ENCODE data around the gene MRPS23.

The MRPS23 gene

GRCh38 chr17:57834146-57834741 lies 15.6 kb downstream of the MRPS23 start:
- no peak for DNase-seq

- DNase-seq, result peak; percentile 71 to 75
These were observed 16.5 kb downstream of the MRPS23 start for GRCh38 chr17:57833179-57833939.

GRCh38 chr17:57832314-57833178 lies 17.3 kb downstream of the MRPS23 start:
- DNase-seq, result peak; percentile 66 to 71

- DNase-seq, result no peak
These were observed 19.0 kb downstream of the MRPS23 start for GRCh38 chr17:57830880-57831279.

- DNase-seq, result no peak
These were observed 26.1 kb downstream of the MRPS23 start for GRCh38 chr17:57823469-57824401.

GRCh38 chr17:57819867-57820266 lies 30.0 kb downstream of the MRPS23 start:
- no peak for DNase-seq

GRCh38 chr17:57819285-57819684 lies 30.6 kb downstream of the MRPS23 start:
- DNase-seq, result peak; percentile 40 to 52

GRCh38 chr17:57818066-57818465 lies 31.8 kb downstream of the MRPS23 start:
- no peak for DNase-seq

- no peak for DNase-seq
These were observed 32.5 kb downstream of the MRPS23 start for GRCh38 chr17:57817299-57817698.

GRCh38 chr17:57814421-57814820 lies 35.4 kb downstream of the MRPS23 start:
- DNase-seq, result no peak

- no peak for DNase-seq
These were observed 38.1 kb downstream of the MRPS23 start for GRCh38 chr17:57811638-57812280.

GRCh38 chr17:57810721-57811637 lies 38.9 kb downstream of the MRPS23 start:
- DNase-seq, result peak; percentile 36 to 56

GRCh38 chr17:57809879-57810278 lies 40.0 kb downstream of the MRPS23 start:
- no peak for DNase-seq

GRCh38 chr17:57808882-57809281 lies 41.0 kb downstream of the MRPS23 start:
- DNase-seq, result no peak

- DNase-seq, result no peak
These were observed 43.5 kb downstream of the MRPS23 start for GRCh38 chr17:57806167-57806830.

- no peak for DNase-seq
These were observed 46.8 kb downstream of the MRPS23 start for GRCh38 chr17:57803021-57803420.

GRCh38 chr17:57801044-57801711 lies 48.7 kb downstream of the MRPS23 start:
- DNase-seq, result no peak

GRCh38 chr17:57794841-57795240 lies 55.0 kb downstream of the MRPS23 start:
- no peak for DNase-seq

GRCh38 chr17:57788725-57789124 lies 61.1 kb downstream of the MRPS23 start:
- peak; percentile 7 to 42 for DNase-seq

GRCh38 chr17:57785022-57785421 lies 64.8 kb downstream of the MRPS23 start:
- no peak for DNase-seq

All from inflammatory macrophage treated with lipopolysaccharide for 1 hour (primary cell).